Activated T-cell treated with anti-CD3 and anti-CD28 coated beads, Interleukin-2, amount 50 U/mL, for 24 hours (primary cell): ENCODE measurements around the gene OSBPL6.
"Not testable (repeated sequence)": the region's sequence is repeated elsewhere in the genome, so short reads cannot be mapped to it uniquely, and the experiment has no call there.

Experiments used
- DNase-seq: peaks from one replicate; pipeline ENCODE4 v3.0.0-alpha.2; 2020
- H3K27ac Mint-ChIP-seq: 2 replicates; pipeline ENCODE4 v1.8.0; 2020; ENCODE audit warnings: mild to moderate bottlenecking, mixed read lengths
- H3K27me3 Mint-ChIP-seq: 2 replicates; pipeline ENCODE4 v1.8.0; 2020; ENCODE audit warnings: mixed read lengths
- H3K36me3 Mint-ChIP-seq: 2 replicates; pipeline ENCODE4 v1.8.0; 2020; ENCODE audit warnings: low read depth, mixed read lengths
- H3K4me1 Mint-ChIP-seq: 2 replicates; pipeline ENCODE4 v1.8.0; 2020; ENCODE audit warnings: low read depth, mixed read lengths
- H3K4me3 Mint-ChIP-seq: 2 replicates; pipeline ENCODE4 v1.8.0; 2020; ENCODE audit warnings: mild to moderate bottlenecking, moderate library complexity, mixed read lengths
- H3K9me3 Mint-ChIP-seq: 2 replicates; pipeline ENCODE4 v1.8.0; 2020; ENCODE audit warnings: mixed read lengths

The OSBPL6 gene

DNA sequence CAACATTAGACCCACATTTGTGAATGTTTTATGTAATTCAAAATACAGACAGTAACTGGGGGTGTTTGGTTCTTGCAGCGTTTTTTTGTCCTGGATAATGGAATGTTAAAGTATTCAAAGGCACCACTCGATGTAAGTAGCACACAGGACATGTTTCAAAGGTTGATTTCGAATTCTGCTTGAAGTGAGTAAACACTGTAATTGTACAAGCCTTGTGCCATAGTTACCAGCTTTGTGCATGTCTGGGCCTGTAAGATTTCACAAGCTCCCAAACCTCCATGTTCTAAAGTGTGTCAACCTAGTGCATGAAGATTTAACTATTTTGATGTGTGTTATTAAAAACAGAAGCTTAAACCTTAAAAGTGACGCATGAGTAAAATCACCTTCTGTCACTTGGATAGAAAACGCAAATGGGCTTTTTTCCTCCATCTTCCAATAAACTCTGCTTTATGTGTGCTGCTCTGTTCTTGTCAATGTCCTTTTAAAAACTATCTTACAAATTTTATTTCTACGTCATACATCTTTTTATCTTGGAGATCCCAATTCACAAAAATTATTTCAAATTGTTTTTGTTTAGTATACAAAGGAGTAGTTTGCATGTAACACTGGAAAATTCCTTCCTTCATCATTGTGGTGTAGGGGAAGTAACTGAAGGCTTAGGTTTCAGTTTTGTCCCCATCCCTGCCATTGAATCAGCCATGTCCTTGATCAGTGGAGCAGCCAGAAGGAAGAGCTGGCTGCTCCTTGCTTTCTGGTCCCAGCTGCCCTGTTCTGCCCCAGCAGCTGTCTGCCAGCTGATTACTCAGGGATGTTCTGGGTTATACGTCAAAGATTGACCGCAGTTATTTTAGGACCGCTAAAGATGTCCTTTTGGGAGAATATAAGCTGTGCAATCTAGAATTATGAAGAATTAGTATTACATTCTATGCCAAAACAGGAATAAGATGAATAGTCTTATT, 137.4 kb downstream of the OSBPL6 start:
- Mint-ChIP-seq H3K27me3 (peaks cover 12% of the 10 kb centered on the region), H3K9me3 (no peaks in the 10 kb centered on the region), H3K4me1 (no peaks in the 10 kb centered on the region), H3K36me3 (no peaks in the 10 kb centered on the region), H3K27ac (no peak overlapping the region), H3K4me3 (no peak overlapping the region)
- no peak for DNase-seq

DNA sequence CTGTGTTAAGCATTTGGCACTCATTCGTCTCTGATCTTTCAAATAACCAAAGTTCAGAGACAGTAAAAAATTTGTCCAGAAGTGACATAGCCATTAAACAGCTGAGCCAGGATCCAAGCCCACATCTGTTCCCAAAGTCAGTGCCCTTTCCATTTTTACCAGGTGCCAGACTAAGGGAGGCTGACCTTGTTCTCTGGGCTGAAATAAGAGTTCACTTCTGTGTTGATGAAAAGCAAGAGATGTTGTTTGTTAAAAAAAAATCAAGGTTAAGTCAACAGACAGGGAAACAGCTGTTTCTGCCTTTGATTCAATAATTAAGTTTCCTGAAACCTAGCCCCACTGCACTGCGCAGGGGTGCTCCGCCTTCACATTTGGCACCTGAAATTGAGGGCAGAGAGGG, 139.5 kb downstream of the OSBPL6 start:
- no peak overlapping the region for H3K27ac Mint-ChIP-seq
- DNase-seq: no peak
- peaks cover 12% of the 10 kb centered on the region for H3K27me3 Mint-ChIP-seq
- H3K36me3 Mint-ChIP-seq: no peaks in the 10 kb centered on the region
- no peak overlapping the region for H3K4me3 Mint-ChIP-seq
- no peaks in the 10 kb centered on the region for H3K9me3 Mint-ChIP-seq
- no peaks in the 10 kb centered on the region for H3K4me1 Mint-ChIP-seq

DNA sequence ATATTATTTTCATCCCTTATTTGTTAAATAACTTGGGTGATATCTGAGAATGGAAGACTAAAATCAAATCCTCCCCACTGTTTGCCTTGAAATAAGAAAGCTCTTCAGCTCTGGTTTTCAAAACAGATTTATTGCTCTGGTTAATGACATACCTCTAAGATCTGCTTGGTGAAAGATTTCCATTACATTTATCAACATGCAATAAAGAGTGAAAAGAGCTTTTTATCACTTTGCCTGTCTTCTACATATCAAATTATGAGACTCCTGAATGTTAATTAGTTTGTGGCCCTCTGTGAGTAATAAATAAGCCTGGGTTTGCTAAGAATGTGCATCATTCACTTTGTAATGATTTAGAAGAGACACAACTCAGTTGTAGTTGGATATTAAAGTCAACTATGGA, 140.9 kb downstream of the OSBPL6 start:
- no peak overlapping the region for H3K4me3 Mint-ChIP-seq
- no peak overlapping the region for H3K27ac Mint-ChIP-seq
- H3K4me1 Mint-ChIP-seq: no peaks in the 10 kb centered on the region

DNA sequence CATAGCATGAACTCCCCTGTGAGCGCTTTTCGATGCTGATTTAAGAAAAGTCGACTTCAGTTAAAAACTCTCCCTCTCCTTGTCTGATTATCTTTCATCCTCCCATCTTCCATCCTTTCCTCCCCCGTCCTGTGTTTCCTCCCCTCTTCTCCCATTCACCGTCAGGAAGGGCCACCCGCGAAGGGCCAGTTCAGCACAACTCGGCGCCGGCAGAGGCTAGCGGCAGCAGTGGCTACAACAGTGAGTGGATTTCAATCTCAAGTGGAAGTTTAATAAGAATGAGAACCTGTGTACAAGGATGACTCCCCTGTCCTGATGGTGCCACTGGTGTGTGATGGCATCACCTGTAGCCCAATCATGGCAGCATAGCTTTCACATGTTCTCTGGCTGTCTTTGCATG, 149.8 kb downstream of the OSBPL6 start:
- H3K4me1 Mint-ChIP-seq: no peaks in the 10 kb centered on the region
- peaks cover 49% of the 10 kb centered on the region for H3K27me3 Mint-ChIP-seq
- no peaks in the 10 kb centered on the region for H3K9me3 Mint-ChIP-seq
- no peak overlapping the region for H3K4me3 Mint-ChIP-seq
- H3K27ac Mint-ChIP-seq: no peak overlapping the region
- H3K36me3 Mint-ChIP-seq: no peaks in the 10 kb centered on the region
- no peak for DNase-seq

More for the DNA sequence above, 140.9 kb downstream of the OSBPL6 start:
- Mint-ChIP-seq H3K36me3 (no peaks in the 10 kb centered on the region), H3K9me3 (no peaks in the 10 kb centered on the region), H3K27me3 (peaks cover 12% of the 10 kb centered on the region)
- no peak for DNase-seq

DNA sequence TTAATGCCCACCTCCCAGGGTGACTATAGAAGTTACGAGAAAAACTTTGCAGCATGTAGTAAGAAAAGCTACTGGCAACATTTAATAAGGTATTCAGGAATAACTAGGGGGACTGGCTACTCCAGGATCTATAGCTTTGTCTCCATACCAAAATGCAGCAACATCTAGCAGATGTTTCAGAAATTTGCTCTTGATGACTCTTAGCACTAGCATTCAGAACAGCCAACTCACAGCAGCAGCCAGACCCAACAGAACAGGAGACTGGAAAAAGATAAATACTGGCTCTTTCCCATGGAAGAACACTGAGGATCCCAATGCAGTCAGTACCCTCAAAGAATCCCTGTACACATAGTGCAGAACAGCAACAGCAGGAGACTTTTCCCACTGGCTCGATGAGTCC, 151.6 kb downstream of the OSBPL6 start:
- Mint-ChIP-seq H3K9me3 (no peaks in the 10 kb centered on the region), H3K4me3 (no peak overlapping the region)
- no peak for DNase-seq

DNA sequence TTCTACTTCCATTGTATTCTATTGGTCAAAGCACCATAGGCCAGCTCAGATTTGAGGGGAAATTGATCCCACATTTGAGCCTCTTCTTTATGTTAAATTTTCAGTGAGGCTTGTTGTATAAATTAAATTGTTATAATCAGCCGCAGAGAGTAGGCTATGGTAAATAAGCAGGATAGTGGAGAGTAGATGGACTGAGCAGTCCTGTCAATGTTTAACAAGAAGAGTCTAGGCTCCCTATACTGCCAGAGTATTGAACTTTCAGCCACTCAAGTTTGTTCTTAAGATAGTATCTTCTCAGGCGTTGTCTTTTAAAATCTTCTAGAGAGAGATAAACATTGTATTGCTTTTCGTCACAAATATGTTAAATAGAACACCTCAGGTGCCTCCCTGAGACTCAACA, 155.7 kb downstream of the OSBPL6 start:
- H3K4me1 Mint-ChIP-seq: no peaks in the 10 kb centered on the region
- H3K27ac Mint-ChIP-seq: no peak overlapping the region
- peaks cover 4% of the 10 kb centered on the region for H3K9me3 Mint-ChIP-seq
- H3K36me3 Mint-ChIP-seq: no peaks in the 10 kb centered on the region
- no peak overlapping the region for H3K4me3 Mint-ChIP-seq
- peaks cover 57% of the 10 kb centered on the region for H3K27me3 Mint-ChIP-seq
- no peak for DNase-seq

More for the DNA sequence above, 151.6 kb downstream of the OSBPL6 start:
- no peak overlapping the region for H3K27ac Mint-ChIP-seq
- H3K4me1 Mint-ChIP-seq: no peaks in the 10 kb centered on the region
- no peaks in the 10 kb centered on the region for H3K36me3 Mint-ChIP-seq
- H3K27me3 Mint-ChIP-seq: peaks cover 58% of the 10 kb centered on the region

DNA sequence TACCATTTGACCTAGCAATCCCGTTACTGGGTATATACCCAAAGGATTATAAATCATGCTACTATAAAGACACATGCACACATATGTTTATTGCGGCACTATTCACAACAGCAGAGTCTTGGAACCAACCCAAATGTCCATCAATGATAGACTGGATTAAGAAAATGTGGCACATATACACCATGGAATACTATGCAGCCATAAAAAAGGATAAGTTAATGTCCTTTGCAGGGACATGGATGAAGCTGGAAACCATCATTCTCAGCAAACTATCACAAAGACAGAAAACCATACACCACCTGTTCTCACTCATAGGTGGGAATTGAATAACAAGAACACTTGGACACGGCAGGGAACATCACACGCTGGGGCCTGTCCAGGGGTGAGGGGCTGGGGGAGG, 163.4 kb downstream of the OSBPL6 start:
- not testable (repeated sequence) for H3K36me3 Mint-ChIP-seq, H3K27ac Mint-ChIP-seq, H3K4me3 Mint-ChIP-seq, H3K4me1 Mint-ChIP-seq, DNase-seq, H3K9me3 Mint-ChIP-seq
- peaks cover 34% of the 10 kb centered on the region for H3K27me3 Mint-ChIP-seq

DNA sequence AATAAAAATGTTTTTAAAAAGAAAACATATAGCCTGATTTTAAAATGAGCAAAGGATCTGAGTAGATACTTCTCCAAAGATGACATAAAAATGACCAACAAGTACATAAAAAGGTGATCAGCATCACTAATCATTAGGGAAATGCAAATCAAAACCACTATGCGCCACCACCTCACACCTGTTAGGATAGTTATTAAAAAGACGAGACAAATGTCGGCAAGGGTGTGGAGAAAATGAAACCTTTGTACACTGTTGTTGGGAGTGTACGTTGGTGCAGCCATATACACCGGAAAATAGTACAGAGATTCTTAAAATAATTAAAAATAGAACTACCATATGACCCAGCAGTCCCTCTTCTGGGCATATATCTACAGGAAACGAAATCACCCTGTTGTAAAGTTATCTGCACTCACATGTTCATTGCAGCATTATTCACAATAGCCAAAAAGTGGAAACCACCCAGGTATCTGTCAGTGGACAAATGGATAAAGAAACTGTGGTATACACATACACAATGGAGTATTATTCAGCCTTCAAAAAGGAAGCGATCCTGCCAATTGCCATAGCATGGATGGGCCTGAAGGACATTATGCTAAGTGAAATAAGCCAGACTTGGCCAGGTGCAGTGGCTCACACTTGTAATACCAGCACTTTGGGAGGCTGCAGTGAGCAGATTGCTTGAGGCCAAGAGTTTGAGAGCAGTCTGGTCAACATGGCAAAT, 165.0 kb downstream of the OSBPL6 start:
- no peaks in the 10 kb centered on the region for H3K36me3 Mint-ChIP-seq
- no peaks in the 10 kb centered on the region for H3K4me1 Mint-ChIP-seq
- H3K4me3 Mint-ChIP-seq: no peak overlapping the region
- no peak overlapping the region for H3K27ac Mint-ChIP-seq
- H3K27me3 Mint-ChIP-seq: peaks cover 28% of the 10 kb centered on the region
- no peak for DNase-seq
- H3K9me3 Mint-ChIP-seq: peaks cover 10% of the 10 kb centered on the region

DNA sequence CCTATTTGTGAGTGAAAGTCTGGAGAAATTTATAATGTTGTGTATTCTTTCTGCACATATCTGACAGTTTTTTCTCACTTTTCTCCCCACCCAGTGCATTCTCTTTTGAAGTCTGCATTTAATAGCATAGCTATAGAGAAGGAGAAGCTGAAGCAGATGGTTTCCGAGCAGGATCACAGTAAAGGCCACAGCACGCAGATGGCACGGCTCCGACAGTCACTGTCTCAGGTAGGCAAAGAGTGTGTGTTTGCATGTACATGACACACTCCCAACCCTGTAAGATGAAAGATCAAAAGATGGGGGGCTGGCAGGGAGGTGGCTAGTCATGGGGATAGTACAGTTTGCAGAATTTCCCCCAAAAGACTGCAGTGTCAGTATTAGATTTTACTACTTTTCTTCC, 167.3 kb downstream of the OSBPL6 start:
- peaks cover 6% of the 10 kb centered on the region for H3K9me3 Mint-ChIP-seq
- H3K4me1 Mint-ChIP-seq: no peaks in the 10 kb centered on the region
- peaks cover 14% of the 10 kb centered on the region for H3K27me3 Mint-ChIP-seq
- H3K27ac Mint-ChIP-seq: no peak overlapping the region
- no peaks in the 10 kb centered on the region for H3K36me3 Mint-ChIP-seq
- DNase-seq: no peak
- no peak overlapping the region for H3K4me3 Mint-ChIP-seq

DNA sequence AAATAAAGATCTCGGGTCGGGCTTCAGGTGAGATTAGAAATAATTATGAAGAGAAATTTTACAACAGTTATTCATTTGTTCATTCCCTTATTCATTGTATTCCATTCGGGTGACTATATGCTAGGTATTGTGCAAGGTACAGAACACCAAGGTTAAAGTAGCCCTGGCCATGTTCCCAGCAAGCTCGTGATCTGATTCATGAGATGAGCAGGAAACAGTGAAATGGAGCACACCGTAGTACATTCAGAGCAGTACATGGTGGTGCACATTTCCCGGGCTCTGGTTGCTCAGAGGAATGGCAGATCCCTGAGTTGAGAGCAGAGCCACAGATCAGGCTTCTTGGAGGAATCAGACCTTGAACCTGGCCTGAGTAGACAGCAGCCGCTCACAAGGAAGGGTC, 168.9 kb downstream of the OSBPL6 start:
- no peak overlapping the region for H3K4me3 Mint-ChIP-seq
- no peaks in the 10 kb centered on the region for H3K4me1 Mint-ChIP-seq
- no peaks in the 10 kb centered on the region for H3K36me3 Mint-ChIP-seq
- H3K27me3 Mint-ChIP-seq: peaks cover 9% of the 10 kb centered on the region
- no peak for DNase-seq
- H3K27ac Mint-ChIP-seq: no peak overlapping the region
- H3K9me3 Mint-ChIP-seq: peaks cover 2% of the 10 kb centered on the region

DNA sequence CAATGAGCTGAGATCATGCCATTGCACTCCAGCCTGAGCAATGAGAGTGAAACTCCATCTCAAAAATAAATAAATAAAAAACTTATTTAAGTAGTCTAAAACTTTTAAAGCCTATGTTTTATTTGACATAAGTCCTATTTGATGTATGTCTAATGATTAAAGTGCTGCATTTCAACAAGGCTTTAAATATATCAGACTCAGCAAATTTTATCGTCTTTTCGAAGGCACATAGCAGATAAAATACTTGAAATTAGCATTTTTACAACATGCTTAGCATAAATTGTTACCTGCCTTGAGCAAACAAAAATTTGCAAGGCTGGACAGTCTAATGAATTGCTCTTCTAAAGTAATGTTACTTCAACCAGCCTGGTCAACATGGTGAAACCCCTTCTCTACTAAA, 170.8 kb downstream of the OSBPL6 start:
- Mint-ChIP-seq H3K36me3 (no peaks in the 10 kb centered on the region), H3K9me3 (no peaks in the 10 kb centered on the region), H3K4me1 (no peaks in the 10 kb centered on the region), H3K27ac (no peak overlapping the region), H3K4me3 (no peak overlapping the region), H3K27me3 (peaks cover 9% of the 10 kb centered on the region)
- DNase-seq: no peak

DNA sequence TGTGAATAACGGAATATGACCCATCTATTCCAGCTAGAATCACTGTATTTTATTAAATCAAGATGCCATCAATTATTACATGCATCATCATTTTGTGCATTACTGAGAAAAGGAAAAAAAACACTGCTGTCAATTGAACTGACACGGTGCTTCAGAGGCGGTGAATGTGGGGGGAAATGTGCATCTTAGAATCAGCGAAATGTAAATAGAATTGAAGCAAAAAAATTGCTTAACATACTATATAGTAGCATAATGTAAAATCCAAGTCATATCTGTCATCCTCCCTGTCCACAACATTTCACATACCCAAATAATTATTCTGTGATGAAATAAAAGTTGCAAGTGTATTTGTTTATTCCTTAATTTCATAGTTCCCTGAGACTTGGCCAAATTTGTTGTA, 172.1 kb downstream of the OSBPL6 start:
- H3K9me3 Mint-ChIP-seq: no peaks in the 10 kb centered on the region
- H3K27ac Mint-ChIP-seq: no peak overlapping the region
- H3K36me3 Mint-ChIP-seq: no peaks in the 10 kb centered on the region
- H3K4me3 Mint-ChIP-seq: no peak overlapping the region
- H3K27me3 Mint-ChIP-seq: peaks cover 8% of the 10 kb centered on the region
- H3K4me1 Mint-ChIP-seq: no peaks in the 10 kb centered on the region
- no peak for DNase-seq

DNA sequence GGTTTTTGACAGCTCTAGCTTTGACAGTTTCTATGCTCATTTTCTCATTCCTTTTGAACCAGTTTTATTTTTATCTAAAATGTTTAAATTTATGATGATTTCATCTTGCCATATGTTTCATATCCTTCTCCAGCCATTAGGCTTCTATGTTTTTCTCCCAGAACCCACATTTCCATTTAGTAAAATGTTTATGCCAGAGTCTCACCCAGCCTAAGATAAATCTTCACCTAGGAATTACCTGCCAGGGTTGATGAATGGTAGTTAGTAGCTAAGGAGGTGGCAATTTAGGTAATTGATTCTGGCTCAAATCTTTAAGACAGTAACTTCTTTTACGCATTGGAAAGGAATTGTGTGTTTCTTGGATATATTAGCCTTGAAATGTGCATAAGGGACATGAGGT, 173.0 kb downstream of the OSBPL6 start:
- DNase-seq: no peak
- Mint-ChIP-seq H3K27me3 (peaks cover 5% of the 10 kb centered on the region), H3K9me3 (no peaks in the 10 kb centered on the region), H3K27ac (no peak overlapping the region), H3K4me1 (no peaks in the 10 kb centered on the region), H3K36me3 (no peaks in the 10 kb centered on the region), H3K4me3 (no peak overlapping the region)

DNA sequence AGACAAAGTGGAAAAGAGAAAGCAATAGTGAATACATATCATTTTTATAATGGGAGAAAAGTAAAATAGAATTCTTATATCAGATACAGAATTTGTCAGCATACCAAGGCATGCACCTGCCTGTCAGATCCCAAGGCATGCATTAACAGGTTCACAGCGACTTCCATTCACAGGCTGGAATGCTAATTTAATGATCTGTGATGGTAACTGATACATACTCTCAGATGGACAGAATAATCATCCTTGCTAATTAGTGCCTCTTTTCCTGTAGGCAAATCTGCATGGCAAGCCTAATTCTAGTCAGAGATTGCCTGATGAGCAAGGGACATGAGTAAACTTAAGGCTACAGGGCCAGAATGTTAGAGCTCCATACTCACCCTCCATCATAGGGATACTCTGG, 180.6 kb downstream of the OSBPL6 start:
- no peak for DNase-seq
- Mint-ChIP-seq H3K36me3 (no peaks in the 10 kb centered on the region), H3K9me3 (no peaks in the 10 kb centered on the region), H3K4me1 (no peaks in the 10 kb centered on the region), H3K27me3 (peaks cover 20% of the 10 kb centered on the region), H3K4me3 (no peak overlapping the region), H3K27ac (no peak overlapping the region)

DNA sequence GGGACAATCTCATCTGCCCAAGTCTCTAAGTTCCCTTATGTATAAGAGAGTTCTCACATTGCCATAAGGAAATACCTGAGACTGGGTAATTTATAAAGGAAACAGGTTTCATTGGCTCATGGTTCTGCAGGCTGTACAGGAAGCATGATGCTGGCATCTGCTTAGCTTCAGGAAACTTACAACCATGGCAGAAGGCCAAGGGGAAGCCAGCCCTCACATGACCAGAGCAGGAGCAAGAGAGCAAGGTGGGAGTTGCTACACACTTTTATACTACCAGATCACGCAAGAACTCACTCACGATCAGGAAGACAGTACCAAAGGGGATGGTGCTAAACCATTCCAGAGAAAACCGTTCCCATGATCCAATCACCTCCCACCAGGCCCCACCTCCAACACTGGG, 182.7 kb downstream of the OSBPL6 start:
- Mint-ChIP-seq H3K27ac (no peak overlapping the region), H3K4me1 (no peaks in the 10 kb centered on the region), H3K27me3 (peaks cover 20% of the 10 kb centered on the region), H3K9me3 (no peaks in the 10 kb centered on the region), H3K36me3 (no peaks in the 10 kb centered on the region), H3K4me3 (no peak overlapping the region)
- no peak for DNase-seq
